Mesendoderm (in vitro differentiated cells): ENCODE results near the gene GYPA.
"Not testable (repeated sequence)": the region's sequence is repeated elsewhere in the genome, so short reads cannot be mapped to it uniquely, and the experiment has no call there.

Source experiments
- DNase-seq: peaks from one replicate; pipeline ENCODE4 v3.0.0; 2013
- H2AK5ac ChIP-seq: 2 replicates; pipeline ENCODE4 v1.6.1; 2013; ENCODE audit warnings: low read length, inconsistent platforms
- H2BK120ac ChIP-seq: 2 replicates; pipeline ENCODE4 v1.6.1; 2013; ENCODE audit warnings: low read depth, mild to moderate bottlenecking, low read length, moderate library complexity, mixed read lengths
- H2BK15ac ChIP-seq: replicated peaks from 2 replicates; pipeline ENCODE4 v1.6.1; 2013; ENCODE audit warnings: low read depth, mild to moderate bottlenecking, moderate library complexity
- H2BK5ac ChIP-seq: 2 replicates; pipeline ENCODE4 v1.6.1; 2013; ENCODE audit warnings: low read length, inconsistent platforms
- H3K18ac ChIP-seq: 2 replicates; pipeline ENCODE4 v1.6.1; 2013; ENCODE audit warnings: mild to moderate bottlenecking, low read length, mixed read lengths
- H3K23ac ChIP-seq: one replicate; pipeline ENCODE4 v1.6.1; 2013; ENCODE audit warnings: low read length
- H3K27ac ChIP-seq: 2 replicates; pipeline ENCODE4 v1.5.1; 2013; ENCODE audit warnings: low read depth, mild to moderate bottlenecking, inconsistent platforms, low read length, moderate library complexity
- H3K27me3 ChIP-seq: 2 replicates; pipeline ENCODE4 v1.6.1; 2013; ENCODE audit warnings: low read length, control low read depth, mild to moderate bottlenecking, inconsistent platforms; ENCODE audit not compliant: insufficient read depth, poor library complexity
- H3K36me3 ChIP-seq: 2 replicates; pipeline ENCODE4 v1.6.1; 2013; ENCODE audit warnings: low read length, inconsistent platforms; ENCODE audit not compliant: control insufficient read depth, insufficient read depth
- H3K4ac ChIP-seq: one replicate; pipeline ENCODE4 v1.6.1; 2013; ENCODE audit warnings: low read depth, mild to moderate bottlenecking, low read length, moderate library complexity
- H3K4me1 ChIP-seq: 2 replicates; pipeline ENCODE4 v1.6.1; 2013; ENCODE audit warnings: low read depth, low read length, inconsistent platforms; ENCODE audit not compliant: control insufficient read depth
- H3K4me2 ChIP-seq: 2 replicates; pipeline ENCODE4 v1.6.1; 2013; ENCODE audit warnings: low read length
- H3K4me3 ChIP-seq: 2 replicates; pipeline ENCODE4 v1.5.1; 2013; ENCODE audit warnings: mild to moderate bottlenecking, low read length
- H3K56ac ChIP-seq: one replicate; pipeline ENCODE4 v1.6.1; 2013; ENCODE audit warnings: low read length
- H3K79me1 ChIP-seq: 2 replicates; pipeline ENCODE4 v1.6.1; 2013; ENCODE audit warnings: low read length, inconsistent platforms
- H3K79me2 ChIP-seq: 2 replicates; pipeline ENCODE4 v1.6.1; 2013; ENCODE audit warnings: mild to moderate bottlenecking, low read length; ENCODE audit not compliant: control insufficient read depth, insufficient read depth
- H3K9ac ChIP-seq: 2 replicates; pipeline ENCODE4 v1.6.1; 2013; ENCODE audit warnings: low read length, inconsistent platforms
- H4K5ac ChIP-seq: one replicate; pipeline ENCODE4 v1.6.1; 2013; ENCODE audit warnings: low read length
- H4K8ac ChIP-seq: one replicate; pipeline ENCODE4 v1.6.1; 2013; ENCODE audit warnings: low read depth, mild to moderate bottlenecking, control low read depth, low read length, moderate library complexity
- WGBS: extraction: QIAGEN DNeasy Blood & Tissue Kit; methylation state at CpG from one replicate; pipeline ENCODE4 v1.1.7; 2013; ENCODE audit warnings: low lambda C conversion rate, missing lambda C conversion rate; ENCODE audit not compliant: insufficient coverage; ENCODE audit errors: extremely low coverage; 5-methylcytosine and 5-hydroxymethylcytosine counted together

Gene GYPA

GRCh38 chr4:144125109-144125508 is 15.4 kb downstream of the GYPA start:
- no CpG with 5 or more reads among the region's 2 CpGs for WGBS

GRCh38 chr4:144123982-144124635 is 16.4 kb downstream of the GYPA start:
- H2BK5ac ChIP-seq, H2AK5ac ChIP-seq, H3K4me3 ChIP-seq, H3K79me1 ChIP-seq, H3K18ac ChIP-seq, H3K4me2 ChIP-seq, H3K56ac ChIP-seq, H3K27me3 ChIP-seq, DNase-seq, H3K4me1 ChIP-seq, H3K4ac ChIP-seq, H4K8ac ChIP-seq, H3K9ac ChIP-seq, H3K23ac ChIP-seq, H3K36me3 ChIP-seq, H2BK120ac ChIP-seq, H3K79me2 ChIP-seq, H4K5ac ChIP-seq, H2BK15ac ChIP-seq, H3K27ac ChIP-seq: not testable (repeated sequence)
- WGBS = no CpG with 5 or more reads among the region's 4 CpGs

More at GRCh38 chr4:144125109-144125508, 15.4 kb downstream of the GYPA start:
- not testable (repeated sequence) for H3K4me1 ChIP-seq, H2BK15ac ChIP-seq, H3K9ac ChIP-seq, H3K36me3 ChIP-seq, H3K18ac ChIP-seq, H3K79me1 ChIP-seq, H3K56ac ChIP-seq, H3K4me3 ChIP-seq, H2BK5ac ChIP-seq, H3K4me2 ChIP-seq, H3K79me2 ChIP-seq, H3K27me3 ChIP-seq, H2BK120ac ChIP-seq, H3K4ac ChIP-seq, H3K27ac ChIP-seq, H3K23ac ChIP-seq, H4K8ac ChIP-seq, H2AK5ac ChIP-seq, H4K5ac ChIP-seq
- peak; percentile 11 for DNase-seq

- DNase-seq, H2BK120ac ChIP-seq, H3K9ac ChIP-seq, H4K8ac ChIP-seq, H3K4me2 ChIP-seq, H3K18ac ChIP-seq, H3K79me2 ChIP-seq, H2BK15ac ChIP-seq, H3K4me1 ChIP-seq, H3K79me1 ChIP-seq, H2BK5ac ChIP-seq, H3K4ac ChIP-seq, H4K5ac ChIP-seq, H3K36me3 ChIP-seq, H2AK5ac ChIP-seq, H3K27ac ChIP-seq, H3K23ac ChIP-seq, H3K4me3 ChIP-seq, H3K27me3 ChIP-seq, H3K56ac ChIP-seq: not testable (repeated sequence)
- no CpG with 5 or more reads among the region's 3 CpGs for WGBS
These were observed 17.2 kb downstream of the GYPA start for GRCh38 chr4:144123269-144123668.

- H4K8ac ChIP-seq, DNase-seq, H3K23ac ChIP-seq, H2BK5ac ChIP-seq, H3K4me1 ChIP-seq, H4K5ac ChIP-seq, H3K4me3 ChIP-seq, H3K56ac ChIP-seq, H3K27me3 ChIP-seq, H2AK5ac ChIP-seq, H3K79me1 ChIP-seq, H3K4ac ChIP-seq, H3K79me2 ChIP-seq, H3K4me2 ChIP-seq, H3K18ac ChIP-seq, H3K27ac ChIP-seq, H2BK15ac ChIP-seq, H3K36me3 ChIP-seq, H3K9ac ChIP-seq: not testable (repeated sequence)
- peak overlapping the region; percentile 88 for H2BK120ac ChIP-seq
- no CpG with 5 or more reads among the region's 5 CpGs for WGBS
These were observed 20.8 kb downstream of the GYPA start for GRCh38 chr4:144119752-144120151.

GRCh38 chr4:144115519-144115918 is 25.0 kb downstream of the GYPA start:
- WGBS = no CpG with 5 or more reads among the region's 4 CpGs
- Histone ChIP-seq H3K27ac (no peak overlapping the region), H3K4me1 (no peaks in the 10 kb centered on the region), H3K79me1 (no peaks in the 10 kb centered on the region), H3K4ac (no peak overlapping the region), H4K5ac (no peak overlapping the region), H2BK15ac (no peak overlapping the region), H3K56ac (no peak overlapping the region), H3K4me2 (no peak overlapping the region), H3K27me3 (no peaks in the 10 kb centered on the region), H2BK120ac (no peak overlapping the region), H3K23ac (no peak overlapping the region), H4K8ac (no peak overlapping the region), H2BK5ac (no peak overlapping the region), H3K18ac (no peak overlapping the region), H3K79me2 (no peaks in the 10 kb centered on the region), H2AK5ac (no peak overlapping the region), H3K36me3 (no peaks in the 10 kb centered on the region), H3K9ac (no peak overlapping the region), H3K4me3 (no peak overlapping the region)
- no peak for DNase-seq

- WGBS = no CpG with 5 or more reads among the region's 2 CpGs
- no peak overlapping the region for H3K9ac ChIP-seq
- H2BK15ac ChIP-seq = no peak overlapping the region
- no peak for DNase-seq
- no peak overlapping the region for H3K56ac ChIP-seq
- H2BK120ac ChIP-seq = no peak overlapping the region
- H2AK5ac ChIP-seq = no peak overlapping the region
- no peaks in the 10 kb centered on the region for H3K79me1 ChIP-seq
- no peaks in the 10 kb centered on the region for H3K4me1 ChIP-seq
- H4K8ac ChIP-seq = no peak overlapping the region
- no peak overlapping the region for H3K23ac ChIP-seq
- no peak overlapping the region for H3K4me3 ChIP-seq
- H3K27me3 ChIP-seq = no peaks in the 10 kb centered on the region
- H3K27ac ChIP-seq = no peak overlapping the region
- no peaks in the 10 kb centered on the region for H3K36me3 ChIP-seq
- no peak overlapping the region for H3K4ac ChIP-seq
- H3K79me2 ChIP-seq = no peaks in the 10 kb centered on the region
- no peak overlapping the region for H4K5ac ChIP-seq
- no peak overlapping the region for H3K4me2 ChIP-seq
- H2BK5ac ChIP-seq = no peak overlapping the region
- H3K18ac ChIP-seq = no peak overlapping the region
These were observed 27.0 kb downstream of the GYPA start for GRCh38 chr4:144113546-144113945.
